Dedifferentiated amniotic fluid mesenchymal stem cell (primary cell): ENCODE data around the gene CACNA1S.
A peak's percentile ranks its signal among the peaks of the same experiment; 100 is the strongest.

Experiments used
- DNase-seq: peaks from one replicate; pipeline ENCODE4 v3.0.0-alpha.2; 2016; ENCODE audit errors: extremely low spot score

The CACNA1S gene

GRCh38 chr1:201116091-201116490 is 3.9 kb upstream of the CACNA1S start:
- DNase-seq: no peak

- DNase-seq: no peak
Observed at GRCh38 chr1:201115390-201115937, 3.2 kb upstream of the CACNA1S start.

GRCh38 chr1:201114245-201115131 is 2.3 kb upstream of the CACNA1S start:
- peak; percentile 97 for DNase-seq

- DNase-seq: no peak
Observed at GRCh38 chr1:201113451-201114244, 1.4 kb upstream of the CACNA1S start.

- DNase-seq: no peak
Observed at GRCh38 chr1:201112926-201113325, 700 bp upstream of the CACNA1S start.

GRCh38 chr1:201111672-201112071 is 554 bp downstream of the CACNA1S start:
- DNase-seq: no peak

- no peak for DNase-seq
Observed at GRCh38 chr1:201111156-201111555, 1.1 kb downstream of the CACNA1S start.

GRCh38 chr1:201110616-201111015 is 1.6 kb downstream of the CACNA1S start:
- no peak for DNase-seq

- no peak for DNase-seq
Observed at GRCh38 chr1:201110138-201110537, 2.1 kb downstream of the CACNA1S start.

- DNase-seq: no peak
Observed at GRCh38 chr1:201109651-201110050, 2.6 kb downstream of the CACNA1S start.

- DNase-seq: no peak
Observed at GRCh38 chr1:201108614-201109013, 3.6 kb downstream of the CACNA1S start.

- no peak for DNase-seq
Observed at GRCh38 chr1:201105688-201106087, 6.5 kb downstream of the CACNA1S start.

- DNase-seq: no peak
Observed at GRCh38 chr1:201104141-201104540, 8.1 kb downstream of the CACNA1S start.

- DNase-seq: no peak
Observed at GRCh38 chr1:201103666-201104065, 8.6 kb downstream of the CACNA1S start.

GRCh38 chr1:201100169-201100930 is 11.9 kb downstream of the CACNA1S start:
- DNase-seq: no peak

- no peak for DNase-seq
Observed at GRCh38 chr1:201098992-201099677, 13.1 kb downstream of the CACNA1S start.

GRCh38 chr1:201096977-201097856 is 15.0 kb downstream of the CACNA1S start:
- no peak for DNase-seq

- no peak for DNase-seq
Observed at GRCh38 chr1:201096041-201096461, 16.2 kb downstream of the CACNA1S start.

GRCh38 chr1:201095581-201095980 is 16.6 kb downstream of the CACNA1S start:
- DNase-seq: no peak

- no peak for DNase-seq
Observed at GRCh38 chr1:201094832-201095231, 17.4 kb downstream of the CACNA1S start.
